Fibroblast of skin of abdomen (primary cell): ENCODE measurements around the gene NFIC.
"Not testable (repeated sequence)": the region's sequence is repeated elsewhere in the genome, so short reads cannot be mapped to it uniquely, and the experiment has no call there.

Experiments used
- DNase-seq: peaks from one replicate; pipeline ENCODE4 v3.0.0-alpha.2; 2013

NFIC gene

DNA sequence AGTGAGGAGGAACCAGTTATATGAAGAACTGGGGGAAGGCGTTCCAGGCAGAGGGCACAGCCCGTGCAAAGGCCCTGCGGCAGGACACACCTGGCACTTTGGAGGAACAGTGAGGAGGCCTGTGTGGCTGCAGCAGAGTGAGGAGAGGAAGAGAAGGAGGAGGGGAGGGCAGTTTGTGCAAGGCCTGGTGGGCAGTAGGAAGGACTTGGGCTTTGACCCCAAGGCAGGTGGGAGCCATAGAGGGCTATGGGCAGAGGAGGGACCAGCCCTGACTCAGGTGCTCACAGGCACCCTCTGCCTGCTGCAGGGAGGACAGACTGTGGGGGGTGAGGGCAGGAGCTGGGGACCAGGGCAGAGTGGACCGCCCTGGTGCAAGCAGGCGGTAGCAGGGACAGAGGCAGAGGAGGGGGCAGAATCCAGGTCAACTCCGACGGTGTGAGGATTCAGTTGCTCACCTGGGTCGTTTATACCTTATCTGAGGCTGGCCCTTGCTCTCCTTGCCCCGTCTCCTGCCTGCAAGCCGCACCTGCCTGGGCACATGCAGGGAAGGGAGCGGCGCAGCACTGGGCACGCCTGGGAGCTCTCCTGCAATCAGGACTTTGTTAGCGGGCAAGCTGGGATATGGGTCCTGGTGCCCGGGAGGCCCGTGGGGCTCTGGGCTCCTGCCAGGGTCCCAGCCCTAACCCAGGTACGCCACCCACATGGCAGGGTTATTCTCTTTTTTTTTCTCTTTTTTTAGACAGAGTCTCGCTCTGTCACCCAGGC is 34.8 kb downstream of the NFIC start:
- DNase-seq = no peak

DNA sequence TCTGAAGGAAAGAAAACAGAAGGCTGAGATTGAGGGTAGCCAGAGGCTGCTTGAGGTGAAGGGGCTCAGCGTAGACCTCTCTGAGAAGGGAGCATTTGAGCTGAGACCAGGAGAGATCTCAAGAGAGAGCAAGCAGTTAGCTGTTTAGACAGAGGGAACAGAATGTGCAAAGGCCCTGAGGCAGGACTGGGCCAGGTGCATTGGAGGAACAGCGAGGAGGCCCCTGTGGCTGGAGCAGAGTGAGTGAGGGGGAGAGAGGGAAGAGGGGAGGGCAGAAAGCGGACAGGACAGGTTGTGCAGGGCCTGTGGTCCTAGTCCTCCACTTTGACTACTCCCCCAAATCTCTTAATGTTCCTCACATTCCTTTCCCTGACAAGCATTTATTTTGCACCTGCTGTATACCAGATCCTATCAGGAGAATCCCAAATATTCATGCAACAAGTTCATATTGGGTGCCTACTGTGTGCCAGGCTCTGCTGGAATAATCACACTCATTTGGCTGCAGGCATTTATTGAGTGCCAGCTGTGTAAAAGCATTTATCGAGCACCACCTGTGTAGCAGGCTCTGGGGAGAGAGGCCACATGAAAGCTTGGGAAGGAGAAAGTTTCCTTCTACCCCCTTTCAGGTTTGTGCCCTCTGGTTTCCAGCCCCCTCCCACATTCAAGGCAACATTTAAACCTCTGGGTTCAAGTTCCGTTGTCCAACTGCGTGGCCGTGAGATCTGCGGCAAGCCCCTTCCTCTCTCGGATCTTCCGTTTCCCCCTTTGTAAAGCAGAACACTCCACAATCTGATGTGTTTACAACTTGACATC is 36.5 kb downstream of the NFIC start:
- DNase-seq = no peak

DNA sequence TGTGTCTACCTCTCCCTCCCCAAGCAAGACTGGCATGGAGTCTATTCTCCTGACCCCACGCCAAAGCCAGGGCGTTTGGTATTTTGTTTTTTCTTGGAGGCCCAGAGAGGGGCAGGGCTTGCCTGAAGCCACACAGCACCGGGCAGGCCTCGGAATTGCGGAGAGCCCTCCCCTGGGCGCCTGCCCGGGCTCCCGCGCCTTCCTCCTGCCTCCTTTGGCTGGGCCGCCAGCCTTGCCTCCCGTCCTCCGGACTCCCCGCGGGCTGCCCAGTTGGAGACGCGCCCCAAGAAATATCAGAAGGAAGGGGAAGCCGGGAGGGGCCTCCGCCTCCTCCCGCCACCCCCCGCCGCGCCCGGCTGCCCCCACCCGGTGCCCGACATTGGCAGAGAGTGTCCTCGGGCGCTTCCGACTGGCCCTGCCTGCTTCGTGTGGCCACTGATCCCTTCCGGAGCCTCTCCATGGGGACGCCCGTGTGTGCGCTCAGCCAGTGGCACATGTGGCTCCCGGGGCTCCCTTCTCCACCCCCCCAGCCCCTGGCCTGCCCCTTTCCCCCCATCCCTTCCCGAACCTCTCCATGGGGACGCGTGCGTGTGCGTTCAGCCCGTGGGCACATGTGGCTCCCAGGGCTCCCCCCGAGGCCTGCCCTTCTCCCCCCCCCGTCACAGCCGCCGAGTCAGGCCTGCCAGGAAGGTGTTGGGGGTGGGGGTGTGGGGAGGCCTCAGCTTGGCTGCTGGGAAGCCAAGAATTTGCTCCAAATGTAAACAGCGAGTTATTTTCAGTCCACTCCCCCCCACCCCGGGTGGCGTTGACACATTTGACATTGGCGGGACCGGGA is 37.3 kb downstream of the NFIC start:
- peak; percentile 96 for DNase-seq

DNA sequence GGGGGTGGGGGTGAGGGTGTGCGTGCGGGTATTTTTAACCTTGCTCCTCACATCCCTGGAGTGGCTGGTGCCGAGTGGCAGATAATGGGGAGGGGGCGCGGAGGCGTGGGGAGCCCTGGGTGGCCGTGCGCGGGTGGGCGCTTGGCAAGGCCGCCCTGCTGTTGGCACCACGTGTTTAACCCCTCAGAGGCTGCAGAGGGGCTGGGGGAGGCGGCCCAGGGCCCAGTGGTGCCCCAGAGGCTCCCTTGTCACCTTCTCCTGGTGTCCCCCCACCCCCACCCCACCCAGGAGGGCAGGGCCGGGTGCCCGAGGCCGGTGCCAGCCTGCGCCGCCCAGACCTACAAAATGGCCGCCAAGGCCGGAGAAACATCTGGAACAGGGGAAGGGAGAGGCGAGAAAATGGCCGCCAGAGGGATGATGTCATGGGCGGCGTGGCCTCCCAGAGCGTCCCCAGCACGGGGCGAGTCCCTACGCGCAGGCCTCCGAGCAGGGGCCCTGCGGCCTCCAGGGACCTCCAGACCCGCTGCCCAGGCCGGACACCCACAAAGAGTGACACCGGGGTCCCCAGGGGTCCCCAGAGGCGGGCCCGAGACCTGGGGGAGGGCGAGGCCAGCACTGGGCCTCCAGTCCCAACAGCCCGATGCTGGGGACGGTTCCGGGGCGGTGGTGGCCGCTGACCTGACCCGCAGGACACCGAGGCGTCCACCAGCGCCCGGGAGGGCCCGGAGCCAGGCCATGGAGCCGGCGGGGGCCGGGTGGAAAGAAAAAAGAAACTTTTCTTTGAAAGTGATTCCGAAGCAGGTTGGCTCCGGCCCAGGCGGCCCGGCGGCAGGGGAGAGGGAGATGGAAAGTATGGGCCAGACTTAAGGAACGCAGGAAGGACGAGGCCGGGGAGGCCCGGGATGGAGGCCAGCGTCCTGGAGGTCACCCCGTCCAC is 38.2 kb downstream of the NFIC start:
- DNase-seq = peak; percentile 90

DNA sequence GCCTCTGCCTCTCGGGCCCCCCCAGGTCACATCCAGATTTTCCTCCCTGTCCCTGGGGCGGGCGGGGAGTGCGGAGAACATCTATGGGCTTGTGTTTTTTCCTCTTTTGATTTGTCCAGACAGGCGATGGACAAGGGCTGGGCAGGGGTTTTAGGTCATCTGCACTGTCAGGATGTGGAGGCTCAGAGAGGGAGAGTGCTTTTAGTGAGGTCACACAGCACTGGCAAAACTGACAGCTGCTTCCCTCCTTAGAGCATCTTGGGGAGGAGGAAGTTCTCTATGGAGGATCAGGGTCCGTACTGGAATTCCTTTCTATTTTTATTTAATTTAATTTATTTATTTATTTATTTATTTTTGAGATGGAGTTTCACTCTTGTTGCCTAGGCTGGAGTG is 38.9 kb downstream of the NFIC start:
- DNase-seq = no peak

DNA sequence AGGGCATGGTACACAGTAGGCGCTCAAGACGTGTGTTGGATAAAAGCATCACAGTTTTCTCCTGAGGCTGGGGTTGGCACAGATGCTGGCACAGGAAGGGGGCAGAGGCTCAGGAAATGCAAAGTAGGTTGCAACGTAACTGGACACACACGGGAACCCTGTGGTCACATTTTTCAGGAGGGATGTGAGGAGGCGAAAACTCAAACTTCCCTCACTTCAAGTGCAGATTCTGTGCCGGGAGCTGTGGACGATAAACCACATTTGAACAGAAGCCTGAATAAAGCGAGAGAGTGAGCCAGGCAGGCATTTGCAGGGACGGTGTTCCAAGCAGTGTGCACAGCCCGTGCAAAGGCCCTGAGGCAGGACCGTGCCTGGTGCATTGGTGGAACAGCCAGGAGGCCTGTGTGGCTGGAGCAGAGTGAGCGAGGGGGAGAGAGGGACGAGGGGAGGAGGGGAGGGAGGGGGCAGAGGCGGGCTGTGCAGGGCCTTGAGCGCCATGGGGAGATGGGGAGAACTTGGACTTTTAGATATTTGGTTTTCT is 40.3 kb downstream of the NFIC start:
- DNase-seq = no peak

DNA sequence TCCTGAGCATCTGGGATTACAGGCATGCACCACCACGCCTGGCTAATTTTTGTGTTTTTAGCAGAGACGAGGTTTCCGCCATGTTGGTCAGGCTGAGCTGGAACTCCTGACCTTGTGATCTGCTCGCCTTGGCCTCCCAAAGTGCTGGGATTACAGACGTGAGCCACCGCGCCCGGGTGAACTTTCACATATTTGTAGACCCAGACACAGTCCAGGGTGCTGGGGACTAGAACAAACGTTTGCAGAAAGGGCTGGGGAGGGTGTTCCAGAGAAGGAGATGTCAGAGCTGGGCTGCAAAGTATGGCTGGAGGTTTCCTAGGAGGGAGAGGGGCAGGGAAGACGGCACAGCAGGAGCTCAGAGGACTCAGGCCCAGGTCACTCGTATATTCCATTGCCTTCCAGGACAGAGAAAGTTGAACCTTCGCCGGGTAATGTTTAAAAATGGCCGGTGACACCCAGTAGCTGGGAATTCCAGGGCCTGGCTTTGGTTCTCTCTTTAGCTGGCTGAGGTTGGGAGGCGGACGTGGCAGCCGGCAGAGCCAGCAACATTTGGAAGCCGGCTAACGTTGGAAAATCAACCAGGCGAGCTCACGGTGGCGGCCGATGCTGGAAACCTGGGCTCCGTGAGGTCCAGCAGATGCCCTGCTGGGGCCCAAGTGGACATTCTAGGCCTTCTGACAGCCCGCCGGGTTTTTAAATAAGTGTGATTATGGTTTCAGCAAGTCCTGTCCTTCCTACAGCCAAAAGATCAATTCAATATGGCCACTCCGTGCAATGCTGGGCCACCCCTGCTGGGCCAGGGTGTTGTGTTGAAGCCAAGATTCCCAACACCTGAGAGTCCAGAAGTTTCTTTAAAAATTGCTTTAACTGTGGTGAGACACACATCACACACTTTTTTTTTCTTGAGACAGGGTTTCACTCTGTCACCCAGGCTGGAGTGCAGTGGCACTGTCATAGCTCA is 41.5 kb downstream of the NFIC start:
- peak; percentile 36 for DNase-seq

DNA sequence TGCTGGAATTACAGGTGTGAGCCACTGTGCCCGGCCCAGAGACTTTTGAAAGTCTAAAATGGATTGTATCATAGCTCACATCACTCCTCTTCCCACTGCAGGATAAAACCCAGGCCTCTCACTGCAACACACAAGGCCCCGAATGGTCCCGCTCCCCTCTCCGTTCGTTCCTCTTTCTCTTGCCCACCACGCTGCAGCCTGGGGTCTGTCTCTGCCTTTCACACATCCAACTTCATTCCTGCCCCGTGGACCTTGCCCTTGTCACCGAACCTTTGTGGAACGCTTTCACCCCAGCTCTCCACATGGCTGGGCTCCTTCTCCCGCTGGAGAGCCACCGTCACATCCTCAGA is 42.6 kb downstream of the NFIC start:
- no peak for DNase-seq

DNA sequence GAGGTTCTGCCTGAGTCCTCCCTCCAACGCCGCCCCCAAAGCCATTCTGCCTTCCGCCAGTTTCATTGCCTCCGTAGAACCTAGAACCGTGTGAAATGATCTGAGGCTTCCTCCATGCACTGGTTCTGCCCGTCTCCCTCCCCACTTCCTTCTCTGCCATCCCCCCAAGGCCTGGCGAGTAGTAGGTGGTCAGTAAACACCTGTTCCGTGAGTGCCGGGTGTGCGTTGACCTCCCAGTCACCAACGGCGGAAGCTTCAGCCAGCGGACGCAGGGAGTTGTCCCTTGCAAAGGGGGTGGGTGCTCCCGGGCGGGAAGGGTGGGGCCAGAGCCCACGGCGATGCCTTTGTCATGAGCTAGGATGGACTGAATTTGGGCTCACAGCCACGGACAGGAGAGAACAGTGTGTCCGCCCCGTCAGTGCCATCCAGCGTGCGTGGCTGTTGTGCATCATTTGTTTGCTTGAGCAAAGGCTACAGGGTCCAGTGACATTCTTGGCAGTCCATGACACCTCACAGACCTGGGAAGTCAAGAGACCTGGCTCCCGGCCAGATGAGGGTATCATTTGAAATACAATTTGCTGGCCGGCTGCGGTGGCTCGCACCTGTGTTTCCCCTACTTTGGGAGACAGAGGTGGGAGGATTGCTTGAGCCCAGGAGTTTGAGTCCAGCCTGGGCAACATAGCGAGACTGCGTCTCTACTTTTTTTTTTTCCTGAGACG is 43.1 kb downstream of the NFIC start:
- no peak for DNase-seq

DNA sequence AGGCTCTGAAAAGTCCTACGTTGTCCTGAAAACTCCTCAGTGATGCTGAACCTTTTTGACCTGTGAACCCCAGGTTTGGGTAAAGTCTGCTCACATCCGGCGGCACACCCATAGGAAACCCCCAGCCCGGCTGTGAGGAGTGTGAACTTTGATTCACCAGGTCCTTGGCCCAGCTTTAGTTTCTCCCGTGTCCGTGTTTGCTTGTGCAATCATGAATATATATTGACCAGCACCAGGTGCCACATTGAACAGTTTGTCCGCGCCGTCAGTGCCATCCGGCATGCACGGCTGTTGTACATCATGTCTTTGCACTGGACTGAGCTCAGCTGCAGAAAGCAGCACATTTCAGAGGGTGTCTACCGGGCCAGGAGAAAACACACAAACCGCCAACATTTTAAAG is 45.3 kb downstream of the NFIC start:
- DNase-seq = no peak

DNA sequence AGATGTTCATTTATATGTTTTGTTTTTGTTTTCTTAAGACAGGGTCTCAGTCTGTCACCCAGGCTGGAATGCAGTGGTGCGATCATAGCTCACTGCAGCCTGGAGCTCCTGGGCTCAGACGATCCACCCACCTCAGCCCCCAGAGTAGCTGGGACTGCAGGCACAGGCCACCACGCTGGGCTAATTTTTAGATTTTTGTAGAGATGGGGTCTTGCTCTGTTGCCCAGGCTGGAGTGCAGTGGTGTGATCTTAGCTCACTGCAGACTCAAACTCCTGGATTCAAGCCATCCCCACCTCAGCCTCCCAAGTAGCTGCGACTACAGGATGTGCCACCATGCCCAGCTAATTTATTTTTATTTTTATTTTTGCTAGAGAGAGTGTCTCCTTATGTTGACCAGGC is 45.7 kb downstream of the NFIC start:
- no peak for DNase-seq

DNA sequence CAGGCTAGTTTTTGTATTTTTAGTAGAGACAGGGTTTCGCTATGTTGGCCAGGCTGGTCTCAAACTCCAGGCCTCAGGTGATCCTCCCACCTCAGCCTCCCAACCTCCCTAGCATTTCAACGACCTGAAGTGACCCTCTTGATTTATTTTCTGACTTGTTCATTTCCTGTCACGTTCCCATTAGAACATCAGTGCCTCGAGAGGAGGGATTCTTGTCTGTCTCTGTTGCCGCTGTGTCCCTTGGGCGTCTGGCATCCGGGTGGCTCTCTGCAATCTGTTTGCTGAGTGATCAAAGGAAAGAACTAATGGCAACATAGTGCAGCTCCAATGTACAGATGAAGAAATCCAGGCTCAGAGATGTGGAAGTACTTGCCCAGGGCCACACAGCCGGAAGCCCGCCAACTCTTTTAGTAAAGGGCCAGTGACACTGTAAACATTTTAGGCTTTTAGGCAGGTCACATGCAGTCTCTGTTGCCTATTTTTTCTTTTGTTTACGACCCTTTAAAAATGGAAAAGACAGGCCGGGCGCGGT is 47.5 kb downstream of the NFIC start:
- DNase-seq = no peak

DNA sequence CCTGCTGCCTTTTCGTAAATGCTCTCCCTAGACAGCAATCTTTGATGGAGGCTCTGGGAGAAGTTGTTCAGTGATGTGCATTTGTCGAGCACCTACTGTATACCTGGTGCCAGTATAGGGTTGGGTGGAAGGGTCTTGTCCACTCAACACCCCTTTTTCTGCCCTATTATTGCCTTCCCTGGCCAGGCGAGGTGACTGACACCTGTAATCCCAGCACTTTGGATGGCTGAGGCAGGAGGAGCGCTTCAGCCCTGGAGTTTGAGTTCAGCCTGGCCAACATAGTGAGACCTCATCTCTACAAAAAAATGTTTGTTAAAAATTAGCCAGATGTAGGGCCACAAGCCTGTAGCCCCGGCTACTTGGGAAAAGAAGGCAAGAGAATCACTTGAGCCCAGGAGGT is 49.3 kb downstream of the NFIC start:
- no peak for DNase-seq

DNA sequence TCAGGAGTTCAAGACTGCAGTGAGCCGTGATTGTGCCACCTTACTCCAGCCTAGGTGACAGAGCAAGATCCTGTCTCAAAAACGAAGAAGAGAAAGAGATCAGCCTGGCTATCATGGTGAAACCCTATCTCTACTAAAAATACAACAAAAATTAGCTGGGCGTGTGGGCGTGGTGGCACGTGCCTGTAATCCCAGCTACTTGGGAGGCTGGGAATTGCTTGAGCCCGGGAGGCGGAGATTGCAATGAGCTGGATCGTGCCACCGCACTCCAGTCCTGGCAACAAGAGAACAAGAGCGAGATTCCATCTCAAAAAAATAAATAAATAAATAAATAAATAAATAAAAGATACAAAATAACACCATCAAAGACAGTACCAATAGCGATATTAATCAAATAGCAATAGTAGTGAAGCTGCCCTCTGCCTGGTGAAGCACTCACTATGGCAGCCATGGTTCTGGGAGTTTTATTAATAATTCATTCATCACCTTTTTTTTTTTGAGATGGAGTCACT is 53.9 kb downstream of the NFIC start:
- DNase-seq = no peak

DNA sequence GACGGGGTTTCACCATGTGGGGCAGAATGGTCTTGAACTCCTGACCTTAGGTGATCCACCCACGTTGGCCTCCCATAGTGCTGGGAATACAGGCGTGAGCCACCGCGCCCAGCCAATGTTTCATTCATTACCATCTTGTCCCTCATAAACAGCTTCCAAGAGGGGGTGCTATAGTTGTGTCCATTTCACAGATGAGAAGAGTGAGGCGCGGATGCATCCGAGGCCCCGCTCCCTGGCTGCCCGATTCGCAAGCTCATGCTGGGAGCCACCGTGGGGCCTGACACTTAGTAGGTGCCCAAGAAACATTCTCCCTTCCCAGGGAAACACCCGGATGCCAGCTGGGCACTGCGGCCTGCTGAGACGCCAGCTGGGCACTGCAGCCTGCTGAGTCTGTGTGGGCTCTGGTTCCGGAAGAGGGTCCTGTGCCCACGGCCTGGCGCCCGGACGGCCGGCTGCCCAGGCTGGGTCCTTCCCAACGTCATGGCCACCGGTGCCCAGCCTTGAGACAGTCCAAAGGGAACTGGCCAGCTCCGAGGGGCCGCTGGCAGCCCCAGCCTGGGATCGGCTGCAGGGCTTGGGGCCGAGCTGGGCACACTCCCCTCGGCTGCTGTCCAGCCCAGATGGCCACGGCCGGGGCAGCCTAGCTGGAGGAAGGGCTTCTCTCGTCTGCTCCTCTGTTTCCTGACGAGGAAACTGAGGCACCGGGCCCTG is 54.7 kb downstream of the NFIC start:
- no peak for DNase-seq

DNA sequence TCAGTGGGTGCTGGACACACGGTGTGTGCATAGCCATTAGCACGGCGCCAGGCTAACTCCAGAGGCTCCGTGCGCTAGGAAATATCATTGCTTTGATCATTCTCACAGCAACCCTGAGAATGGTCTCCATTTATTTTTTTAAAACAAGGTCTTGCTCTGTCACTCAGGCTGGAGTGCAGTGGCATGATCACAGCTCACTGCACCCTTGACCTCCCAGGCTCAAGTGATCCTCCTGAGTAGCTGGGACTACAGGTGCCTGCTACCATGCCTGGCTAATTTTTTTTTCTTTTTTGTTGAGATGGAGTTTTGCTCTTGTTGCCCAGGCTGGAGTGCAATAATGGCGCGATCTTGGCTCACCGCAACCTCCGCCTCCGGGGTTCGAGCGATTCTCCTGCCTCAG is 55.3 kb downstream of the NFIC start:
- not testable (repeated sequence) for DNase-seq

DNA sequence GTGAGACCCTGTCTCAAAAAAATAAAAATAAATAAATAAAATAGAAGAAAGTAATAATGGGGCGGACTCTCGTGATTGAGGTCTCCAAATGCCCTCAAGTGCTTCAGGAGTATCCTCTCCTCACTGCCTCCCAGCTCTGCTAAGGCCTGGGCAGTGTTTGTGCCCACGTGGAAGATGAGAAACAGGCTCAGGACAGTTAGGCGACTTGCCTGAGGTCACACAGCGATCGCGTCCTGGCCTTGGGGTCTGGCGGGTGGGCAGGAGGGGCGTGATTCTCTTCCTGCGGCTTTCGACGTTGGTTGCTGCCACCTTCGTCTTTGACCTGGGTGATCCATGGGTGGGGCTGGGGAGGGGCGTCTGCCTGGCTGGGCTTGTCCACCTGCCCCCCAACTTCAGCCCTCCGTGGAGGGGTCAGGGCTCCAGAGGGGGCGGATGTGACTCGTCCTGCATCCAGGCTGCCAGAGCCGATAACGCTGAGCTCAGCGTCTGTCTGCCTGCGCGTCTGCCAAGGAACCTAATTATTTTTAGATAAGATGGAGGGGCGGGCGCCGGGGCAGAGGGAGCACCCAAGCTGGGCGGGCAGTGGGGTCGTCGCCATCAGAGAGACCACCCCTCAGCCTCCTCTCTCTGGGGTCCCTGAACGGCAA is 56.9 kb downstream of the NFIC start:
- DNase-seq = no peak

DNA sequence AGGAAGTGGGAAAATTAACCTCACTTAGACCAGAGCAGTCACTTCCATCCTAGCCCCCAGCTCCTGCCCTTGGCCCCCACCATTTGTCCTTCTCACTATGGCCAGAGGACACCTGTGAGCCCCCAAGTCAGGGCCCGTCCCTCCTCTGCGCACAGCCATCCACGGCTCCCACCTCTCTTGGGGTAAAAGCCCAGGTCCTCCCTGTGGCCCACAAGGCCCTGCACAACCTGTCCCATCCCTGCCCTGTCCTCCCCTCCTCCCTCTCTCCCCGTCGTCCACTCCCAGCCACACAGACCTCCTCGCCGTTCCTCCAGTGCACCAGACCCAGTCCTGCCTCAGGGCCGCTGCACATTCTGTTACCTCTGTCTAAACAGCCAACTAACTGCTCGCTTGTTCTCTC is 60.0 kb downstream of the NFIC start:
- DNase-seq = no peak
